H7 (cell line): Measurements from ENCODE around the gene TRIML1. TPM values are rescaled to one million over a fixed set of nuclear protein-coding genes. Genes with fewer than 3 reads are reported as not detected.

Source experiments
- DNase-seq: peaks from one replicate; pipeline ENCODE4 v3.0.0; 2012
- H3K27me3 ChIP-seq: 2 replicates; pipeline ENCODE4 v1.6.0; 2011; ENCODE audit warnings: mild to moderate bottlenecking, low read length; ENCODE audit not compliant: control insufficient read depth, insufficient read depth
- H3K36me3 ChIP-seq: replicated peaks from 2 replicates; pipeline ENCODE4 v1.5.1; 2011; ENCODE audit warnings: low read length; ENCODE audit not compliant: control insufficient read depth, insufficient read depth
- H3K4me3 ChIP-seq: 2 replicates; pipeline ENCODE4 v1.5.1; 2011; ENCODE audit warnings: low read depth, mild to moderate bottlenecking, control low read depth, low read length, moderate library complexity; ENCODE audit not compliant: insufficient read depth
- total RNA-seq: library from RNA; depleted of rRNA; stranded (reverse); fragments of >200 nt; shearing (Covaris generic); gene quantifications from 2 replicates; pipeline ENCODE4 v1.2.3, GENCODE V29; 2014; rRNA removed

Gene TRIML1
- total RNA-seq, 1 experiment from 2014 or later: not detected

DNA sequence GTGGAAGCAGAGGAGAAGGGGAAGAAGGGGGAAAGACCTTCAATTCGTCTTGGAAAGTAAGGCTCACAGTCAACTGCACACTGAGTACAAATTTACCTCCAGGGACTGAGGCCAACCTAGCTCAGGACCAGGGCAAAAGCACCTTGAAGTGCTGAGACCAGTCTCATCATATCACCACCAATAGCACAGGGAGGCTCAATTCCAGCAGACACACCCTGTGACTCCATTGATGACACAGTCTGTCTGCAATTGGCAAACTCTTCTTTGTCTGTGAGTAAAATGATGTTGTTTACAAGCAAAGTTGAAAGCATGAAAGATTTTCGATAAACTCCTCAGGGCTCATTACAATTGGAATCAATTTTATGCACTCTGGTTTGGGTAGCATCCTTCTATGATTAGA, 32.3 kb downstream of the TRIML1 start:
- DNase-seq: no peak
- Histone ChIP-seq H3K4me3 (no peak overlapping the region), H3K36me3 (no peaks in the 10 kb centered on the region), H3K27me3 (no peaks in the 10 kb centered on the region)

DNA sequence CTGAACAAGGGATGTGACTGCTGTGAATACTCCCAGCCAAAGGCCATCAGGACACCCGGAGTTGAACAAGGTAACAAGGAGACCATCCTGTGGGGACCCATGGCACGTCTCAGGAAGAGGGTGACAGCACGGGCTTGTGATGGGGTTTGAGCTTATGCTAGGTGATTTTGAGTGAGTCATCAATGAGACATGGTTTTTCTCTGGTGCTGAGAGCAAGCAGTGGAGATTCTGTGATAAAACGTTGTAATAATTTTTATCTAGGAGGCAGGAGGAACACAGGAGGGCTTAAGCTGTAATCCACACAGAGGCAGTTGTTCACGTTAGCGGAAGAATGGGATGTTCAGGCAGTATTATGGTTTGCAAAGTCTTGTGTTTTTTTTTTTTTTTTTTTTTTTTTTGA, 36.0 kb downstream of the TRIML1 start:
- Histone ChIP-seq H3K27me3 (no peaks in the 10 kb centered on the region), H3K4me3 (no peak overlapping the region), H3K36me3 (no peaks in the 10 kb centered on the region)
- DNase-seq: no peak

DNA sequence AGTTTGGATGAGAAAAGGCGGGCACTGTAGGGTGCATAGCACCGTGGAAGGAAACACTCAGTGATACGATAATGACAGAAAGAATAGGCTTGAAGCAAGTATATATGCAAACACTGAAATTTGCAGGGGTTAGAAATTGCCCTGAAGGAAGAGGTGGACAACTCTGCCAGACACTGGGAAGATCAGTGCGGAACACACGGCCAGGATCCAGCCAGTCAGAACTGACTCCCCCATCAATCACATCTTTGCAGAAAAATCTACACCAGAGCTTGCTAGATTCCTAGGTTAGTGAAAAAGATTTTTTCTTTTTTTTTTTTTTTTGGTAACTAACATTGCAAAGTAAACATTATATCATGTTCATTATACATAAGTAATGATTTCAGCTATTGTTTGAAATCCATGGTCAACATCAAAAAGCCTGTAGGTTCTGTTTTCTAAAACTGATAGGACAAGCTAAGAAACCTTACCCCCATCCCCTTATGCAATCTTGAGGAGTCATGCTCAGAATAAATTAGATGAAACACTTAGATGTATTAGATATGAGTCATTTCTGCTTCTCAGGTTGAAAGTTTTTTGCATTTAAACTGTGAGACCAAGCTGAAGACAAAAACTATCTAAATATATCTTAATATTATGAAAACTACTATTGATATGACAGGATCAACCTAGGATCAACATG, 38.9 kb downstream of the TRIML1 start:
- Histone ChIP-seq H3K4me3 (no peak overlapping the region), H3K36me3 (no peaks in the 10 kb centered on the region), H3K27me3 (no peaks in the 10 kb centered on the region)
- no peak for DNase-seq

DNA sequence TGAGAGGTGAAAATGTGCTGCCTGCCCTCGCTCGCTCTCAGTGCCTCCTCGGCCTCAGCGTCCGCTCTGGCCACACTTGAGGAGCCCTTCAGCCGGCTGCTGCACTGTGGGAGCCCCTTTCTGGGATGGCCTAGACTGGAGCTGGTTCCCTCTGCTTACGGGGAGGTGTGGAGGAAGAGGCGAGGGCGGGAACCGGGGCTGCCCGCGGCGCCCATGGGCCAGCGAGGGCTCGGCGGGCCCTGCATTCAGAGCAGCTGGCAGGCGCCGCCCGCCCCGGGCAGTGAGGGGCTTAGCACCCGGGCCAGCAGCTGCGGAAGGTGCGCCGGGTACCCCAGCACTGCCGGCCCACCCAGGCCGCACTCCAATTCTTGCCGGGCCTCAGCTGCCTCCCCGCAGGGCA, 39.6 kb downstream of the TRIML1 start:
- no peak for DNase-seq
- H3K4me3 ChIP-seq: no peak overlapping the region
- H3K27me3 ChIP-seq: no peaks in the 10 kb centered on the region
- no peaks in the 10 kb centered on the region for H3K36me3 ChIP-seq

DNA sequence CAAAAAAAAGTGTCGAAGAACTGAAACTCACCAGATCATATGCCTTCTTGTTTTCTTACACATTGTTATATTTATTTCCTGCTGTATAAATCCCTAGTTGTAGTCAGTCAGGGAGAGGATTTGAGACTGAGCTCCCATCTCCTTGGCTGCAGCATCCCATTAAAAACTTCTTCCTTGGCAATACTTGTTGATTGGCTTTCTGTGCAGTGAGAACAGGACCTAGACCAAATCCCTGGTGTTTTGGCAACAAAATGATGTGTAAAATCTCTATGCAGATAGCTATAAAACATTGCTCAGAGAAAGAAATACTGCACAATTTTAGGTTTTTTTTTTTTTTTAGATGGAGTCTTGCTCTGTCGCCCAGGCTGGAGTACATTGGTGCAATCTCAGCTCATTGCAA, 47.9 kb downstream of the TRIML1 start:
- H3K4me3 ChIP-seq: no peak overlapping the region
- no peaks in the 10 kb centered on the region for H3K36me3 ChIP-seq
- H3K27me3 ChIP-seq: no peaks in the 10 kb centered on the region
- no peak for DNase-seq

DNA sequence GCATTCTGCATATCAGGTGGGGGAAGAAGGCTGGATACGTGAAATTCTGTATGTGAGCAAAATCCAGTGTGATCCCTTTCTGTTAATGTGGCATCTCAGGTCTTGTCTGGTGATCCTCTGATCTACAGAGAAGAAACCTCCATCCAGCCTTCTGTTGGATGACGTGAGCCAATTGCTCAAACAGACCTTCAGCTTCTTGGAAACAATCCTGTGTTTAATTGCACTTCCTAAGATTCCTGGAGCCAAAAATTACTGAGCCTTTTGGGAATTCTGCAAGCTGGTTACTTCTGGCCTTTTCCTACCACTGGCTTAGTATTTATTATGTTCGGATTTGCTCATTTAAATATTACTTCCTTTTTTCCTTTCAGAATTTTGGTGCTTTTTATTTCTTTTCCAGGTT, 51.2 kb downstream of the TRIML1 start:
- DNase-seq: no peak
- Histone ChIP-seq H3K27me3 (no peaks in the 10 kb centered on the region), H3K4me3 (no peak overlapping the region), H3K36me3 (no peaks in the 10 kb centered on the region)

DNA sequence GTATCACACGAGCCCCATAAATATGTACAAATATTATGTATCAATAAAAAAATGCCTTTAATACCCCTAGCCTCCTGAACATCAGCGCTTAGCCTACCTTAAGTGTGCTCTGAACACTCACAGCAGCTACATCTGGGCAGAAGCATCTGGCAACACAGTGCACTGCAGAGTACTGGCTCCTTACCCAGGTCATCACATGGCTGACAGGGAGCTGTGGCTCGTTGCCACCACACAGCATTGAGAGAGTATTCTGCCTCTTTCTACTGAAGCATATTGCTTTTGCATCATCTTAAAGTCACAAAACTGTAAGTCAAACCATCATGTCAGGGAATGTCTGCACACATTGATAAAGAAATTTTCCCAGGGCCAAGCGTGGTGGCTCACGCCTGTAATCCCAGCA, 55.2 kb downstream of the TRIML1 start:
- no peak for DNase-seq
- H3K27me3 ChIP-seq: no peaks in the 10 kb centered on the region
- H3K36me3 ChIP-seq: no peaks in the 10 kb centered on the region
- H3K4me3 ChIP-seq: no peak overlapping the region

DNA sequence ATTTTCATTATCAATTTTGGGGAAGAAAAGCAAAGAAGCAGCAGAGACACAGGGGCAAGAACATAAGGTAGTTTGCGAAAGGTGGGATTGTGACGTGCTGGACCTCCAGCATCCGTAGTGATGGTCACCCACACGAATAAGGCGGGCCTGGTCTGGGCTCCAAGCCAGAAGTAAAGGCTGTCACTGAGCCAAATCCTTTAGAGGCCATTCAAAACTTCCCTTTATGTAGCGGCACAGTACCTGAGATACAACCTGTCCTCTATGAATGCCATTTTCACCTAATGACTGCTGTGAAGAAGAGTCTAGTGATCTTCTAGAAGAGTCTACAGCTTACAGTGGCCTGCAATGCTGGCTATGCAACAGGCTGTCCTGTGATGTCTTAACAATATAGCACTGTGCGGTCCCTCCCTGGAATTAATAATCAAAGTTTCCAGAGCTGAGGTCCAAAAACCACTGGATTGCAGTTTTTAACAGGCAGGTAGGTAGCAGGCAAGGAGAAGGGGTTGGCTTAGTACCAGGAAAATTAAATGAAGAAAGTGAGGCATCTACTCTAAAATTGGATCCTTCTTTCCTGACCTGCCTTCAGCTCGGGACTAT, 56.2 kb downstream of the TRIML1 start:
- no peaks in the 10 kb centered on the region for H3K27me3 ChIP-seq
- no peaks in the 10 kb centered on the region for H3K36me3 ChIP-seq
- DNase-seq: no peak
- H3K4me3 ChIP-seq: no peak overlapping the region

DNA sequence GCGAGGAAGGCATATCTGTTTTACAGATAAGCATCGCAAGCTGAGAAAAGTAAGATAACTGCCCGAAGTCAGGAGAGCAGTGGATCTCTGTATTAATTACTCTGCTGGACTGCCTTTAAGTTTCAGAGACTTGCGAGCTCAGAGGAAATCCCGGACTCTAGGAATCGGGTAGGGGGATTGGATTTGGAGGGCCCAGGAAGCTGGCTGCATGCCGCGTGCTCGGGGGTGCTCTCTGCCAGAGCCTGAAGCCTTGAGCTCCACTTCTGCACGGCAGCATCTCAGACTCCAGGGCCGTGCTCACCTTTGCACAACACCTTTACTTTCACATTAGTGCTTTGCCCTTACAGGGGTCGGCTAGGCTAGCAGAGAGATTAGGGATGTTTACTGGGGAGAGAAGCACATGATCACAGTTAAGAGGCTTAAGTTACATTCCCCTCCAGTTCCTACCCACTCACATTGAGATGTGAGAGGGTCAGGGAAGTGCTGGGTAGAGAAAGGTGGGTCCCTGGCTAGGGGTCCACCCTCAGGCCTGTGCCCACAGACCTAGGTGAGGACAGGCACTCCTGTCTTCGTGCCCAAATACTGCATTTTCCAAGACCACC, 57.0 kb downstream of the TRIML1 start:
- Histone ChIP-seq H3K4me3 (no peak overlapping the region), H3K27me3 (no peaks in the 10 kb centered on the region), H3K36me3 (no peaks in the 10 kb centered on the region)
- peak; percentile 69 for DNase-seq

Other genes with a start within 250 kb of the TRIML1 start
- 174 and 194 TPM in 2 replicates for gene ZFP42, start 143.7 kb upstream of the TRIML1 start, total RNA-seq
- 33.1 and 49.9 TPM in 2 replicates for gene TRIML2, start 29.8 kb upstream of the TRIML1 start, total RNA-seq